SW480 (cell line): ENCODE data around the gene BBS4.

ENCODE experiments used
- DNase-seq: peaks from one replicate; pipeline ENCODE4 v3.0.0-alpha.2; 2016; ENCODE audit warnings: low spot score

Gene BBS4

DNA sequence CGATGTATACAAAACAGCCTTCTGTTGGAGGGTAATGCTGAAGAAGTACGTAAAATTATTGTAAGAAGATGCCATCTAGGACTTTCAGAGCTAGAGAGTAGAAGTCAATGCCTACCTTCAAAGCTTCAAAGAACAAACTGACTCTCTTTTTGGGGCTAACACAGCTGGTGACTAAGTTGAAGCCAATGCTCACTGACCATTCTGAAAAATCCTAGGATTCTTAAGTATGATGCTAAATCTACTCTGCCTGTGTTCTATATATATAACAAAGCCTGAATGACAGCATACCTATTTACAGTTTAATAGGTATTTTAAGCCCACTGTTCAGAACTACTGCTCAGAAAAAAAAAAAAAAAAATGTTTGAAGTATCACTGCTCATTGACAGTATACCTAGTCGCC, 78.6 kb downstream of the BBS4 start:
- DNase-seq, result no peak

DNA sequence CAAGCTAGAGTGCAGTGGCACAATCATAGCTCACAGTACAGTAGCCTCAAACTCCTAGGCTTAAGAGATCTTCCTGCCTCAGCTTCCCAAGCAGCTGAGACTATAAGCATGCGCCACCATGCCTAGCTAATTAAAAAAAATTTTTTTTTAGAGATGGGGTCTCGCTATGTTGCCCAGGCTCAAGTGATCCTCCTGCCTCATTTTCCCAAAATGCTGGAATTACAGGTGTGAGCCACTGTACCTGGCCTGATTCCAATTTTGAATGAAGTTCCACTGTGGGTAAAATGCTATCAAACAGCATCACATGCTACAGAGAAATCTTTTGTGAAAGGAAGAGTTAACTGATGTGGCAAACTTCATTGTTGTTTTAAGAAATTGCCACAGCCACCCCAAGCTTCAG, 80.0 kb downstream of the BBS4 start:
- no peak for DNase-seq

DNA sequence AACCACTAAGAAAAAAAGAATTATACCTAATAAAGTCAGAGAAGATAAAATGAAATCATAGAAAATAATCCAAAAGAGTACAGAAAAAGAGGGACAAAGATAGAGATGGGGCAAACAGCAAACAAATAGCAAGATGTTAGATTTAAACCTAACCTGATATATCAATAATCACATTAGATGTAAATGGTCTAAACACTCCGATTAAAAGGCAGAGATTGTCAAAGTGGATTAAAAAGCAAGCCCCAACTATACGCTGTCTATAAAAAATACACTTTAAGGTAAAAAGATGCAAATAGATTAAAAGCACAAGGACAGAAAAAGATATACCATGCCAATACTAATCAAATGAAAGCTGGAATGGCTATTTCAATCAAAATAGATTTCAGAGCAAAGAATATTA, 80.8 kb downstream of the BBS4 start:
- no peak for DNase-seq

DNA sequence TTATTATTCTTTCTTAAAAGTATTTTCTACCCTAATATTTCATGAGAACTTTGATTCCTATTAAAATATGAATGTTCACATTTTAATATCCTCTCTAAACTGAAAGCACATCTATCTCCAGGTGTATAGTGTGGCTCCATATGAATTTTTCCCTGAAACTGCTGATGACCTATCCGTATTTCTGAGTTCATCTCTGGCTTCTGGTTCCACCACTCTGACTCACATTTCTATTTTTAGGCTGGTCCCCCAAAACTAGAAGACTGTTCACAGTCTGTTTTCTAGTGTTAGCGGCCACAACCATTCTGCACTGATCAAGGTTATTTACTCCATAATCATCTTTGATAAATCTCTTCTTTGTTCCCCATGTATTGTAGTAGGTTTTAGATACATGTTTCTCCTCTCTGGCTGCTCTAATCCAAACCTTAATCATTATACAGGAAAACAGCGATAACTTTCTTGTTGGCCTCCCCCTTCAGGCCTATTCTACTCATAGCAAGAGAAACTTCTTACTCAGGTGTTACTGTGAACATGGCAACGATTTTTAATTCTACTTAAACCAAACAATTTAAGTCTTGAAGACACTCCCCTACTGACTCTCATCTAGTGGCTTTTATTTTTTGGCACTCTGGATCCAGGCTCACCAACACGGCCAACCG, 84.8 kb downstream of the BBS4 start:
- DNase-seq, result no peak

DNA sequence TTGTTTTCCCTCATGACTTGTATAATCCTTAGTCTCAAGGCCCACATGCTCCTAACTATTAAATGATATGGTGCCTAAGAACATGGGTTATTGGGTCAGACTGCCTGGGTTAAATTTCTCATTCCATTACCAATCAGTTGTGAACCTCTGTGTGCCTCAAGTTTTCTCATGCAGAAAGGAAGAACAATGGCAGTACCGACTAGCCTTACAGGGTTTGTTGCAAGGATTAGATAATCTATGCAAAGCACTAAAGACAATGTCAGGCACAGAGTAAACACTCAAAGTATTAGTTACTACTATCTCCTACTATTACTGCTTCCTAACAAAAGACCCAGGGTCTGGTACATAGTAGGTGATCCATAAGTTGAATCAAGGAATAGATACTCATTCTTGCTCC, 85.3 kb downstream of the BBS4 start:
- no peak for DNase-seq

DNA sequence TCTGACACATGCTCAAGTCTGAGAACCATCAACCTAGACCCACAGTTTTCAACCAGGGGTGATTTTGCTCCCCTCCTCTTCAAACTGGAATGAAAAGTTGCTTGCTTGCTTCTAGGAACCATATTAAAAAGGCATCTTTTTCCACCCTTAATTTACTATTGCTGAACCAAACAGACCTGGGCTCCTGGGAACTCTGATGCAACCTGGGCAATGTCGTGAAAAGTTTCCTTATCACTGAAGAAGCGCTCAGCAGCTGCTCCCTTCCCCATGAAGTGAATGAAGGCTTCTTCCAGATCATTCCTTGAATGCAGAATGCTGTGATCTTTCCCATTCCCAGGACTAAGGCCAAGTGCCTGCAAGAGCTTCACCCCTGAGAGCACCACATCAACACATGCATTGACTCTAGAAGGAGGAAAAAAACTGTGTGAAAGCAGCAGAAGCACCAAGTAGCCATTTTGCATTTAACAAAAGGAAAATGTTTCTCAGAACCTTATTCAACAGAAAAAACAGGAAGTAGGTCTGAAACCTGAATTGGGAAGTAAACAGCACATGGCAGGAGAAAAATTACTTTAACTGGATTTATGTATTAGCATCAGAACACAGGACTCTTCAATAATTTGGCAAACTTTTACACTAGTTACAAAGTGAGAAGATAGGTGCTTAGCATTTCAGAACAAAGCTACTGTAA, 88.8 kb downstream of the BBS4 start:
- DNase-seq, result no peak

DNA sequence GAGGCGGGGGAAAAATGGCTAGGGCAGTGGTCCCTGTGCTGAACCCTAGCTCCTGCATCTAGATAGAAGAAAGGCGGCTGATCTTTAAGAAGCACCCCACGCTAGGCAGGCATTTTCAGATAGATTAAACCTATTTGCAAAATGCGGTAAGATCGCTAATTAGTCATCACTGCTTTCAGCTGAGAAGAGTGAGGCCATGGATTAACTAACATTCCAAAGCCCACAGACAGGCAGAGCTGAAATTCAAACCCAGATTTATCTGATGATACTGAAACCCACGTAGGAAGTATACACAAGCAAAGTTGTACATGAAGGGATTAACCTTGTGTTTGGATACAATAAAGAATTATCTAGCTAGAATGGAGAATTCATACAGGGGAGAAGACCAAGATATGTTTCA, 92.8 kb downstream of the BBS4 start:
- no peak for DNase-seq

DNA sequence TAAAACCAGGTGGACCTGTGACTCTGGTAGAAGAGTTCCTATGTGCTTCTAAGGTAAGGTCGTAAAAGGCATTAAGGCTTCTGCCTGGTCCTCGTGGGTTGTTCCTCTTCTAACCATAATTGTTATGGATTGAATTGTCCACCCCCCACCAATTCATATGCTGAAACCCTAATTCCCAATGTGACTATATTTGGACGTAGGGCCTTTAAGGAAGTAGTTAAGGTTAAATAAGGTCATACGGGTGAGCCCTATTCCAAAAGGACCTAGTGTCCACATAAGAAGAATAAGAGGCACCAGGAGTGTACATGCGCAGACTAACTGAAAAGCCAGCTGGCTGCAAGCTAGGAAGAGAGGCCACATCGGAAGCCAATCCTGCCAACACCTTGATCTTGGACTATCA, 95.6 kb downstream of the BBS4 start:
- no peak for DNase-seq

DNA sequence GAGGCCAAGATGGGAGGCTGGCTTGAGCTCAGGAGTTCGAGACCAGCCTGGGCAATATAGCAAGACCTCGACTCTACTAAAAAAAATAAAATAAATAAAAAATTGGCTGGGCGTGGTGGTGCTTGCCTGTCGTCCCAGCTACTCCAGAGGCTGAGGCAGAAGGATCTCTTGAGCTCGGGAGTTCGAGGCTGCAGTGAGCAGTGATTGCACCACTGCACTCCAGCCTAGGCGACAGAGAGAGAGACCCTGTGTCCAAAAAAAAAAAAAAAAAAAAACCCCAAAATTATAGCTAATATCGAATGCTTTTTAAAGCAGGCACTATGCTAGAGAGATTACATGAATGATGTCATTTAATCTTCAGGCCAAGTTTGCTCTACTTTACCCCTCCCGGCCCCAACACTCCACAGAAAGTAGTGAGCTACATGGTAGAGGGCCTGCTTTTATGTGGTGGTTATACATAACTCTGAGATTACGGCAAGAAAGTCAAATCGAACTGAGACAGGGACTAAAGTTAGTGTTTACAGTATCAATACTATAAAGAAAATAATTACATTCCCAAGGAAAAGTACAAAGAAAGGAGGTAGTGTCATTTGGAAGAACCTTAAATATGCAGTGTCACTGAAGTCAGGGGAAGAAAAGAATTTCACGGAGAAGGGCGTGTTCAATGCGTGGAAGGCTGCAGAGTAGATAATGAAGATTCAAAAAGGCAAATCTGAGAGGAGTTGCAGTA, 96.4 kb downstream of the BBS4 start:
- DNase-seq, result no peak

DNA sequence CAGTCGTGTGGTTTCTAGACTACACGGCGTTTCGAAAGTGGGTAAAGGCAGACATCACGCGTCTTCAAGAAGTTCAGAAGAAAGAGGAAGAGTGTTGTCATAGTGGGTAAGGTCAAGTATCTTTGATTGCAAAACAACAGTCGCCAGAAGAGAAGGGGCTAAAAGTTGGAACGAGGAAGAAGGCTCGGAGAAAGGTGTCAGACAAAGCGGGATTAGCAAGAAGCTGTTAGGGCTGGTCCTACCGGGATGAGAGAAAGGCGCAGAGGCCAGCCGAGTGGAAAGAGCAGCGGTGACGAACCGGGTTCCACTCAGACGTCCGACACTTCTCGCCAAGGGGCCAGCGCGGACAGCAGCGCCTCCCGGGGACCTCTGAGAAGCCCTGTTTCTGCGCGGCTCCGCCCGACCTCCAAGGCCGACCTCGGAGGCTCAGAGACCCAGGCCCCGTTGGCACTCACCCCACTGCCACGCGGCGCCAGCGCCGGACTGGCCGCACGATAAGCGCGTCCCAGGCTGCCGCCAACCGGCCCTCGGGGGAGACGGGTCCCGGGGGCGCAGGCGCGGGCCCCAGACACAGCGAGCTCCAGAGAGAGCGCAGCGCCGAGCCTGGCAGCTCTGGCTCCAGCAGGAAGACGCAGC, 97.1 kb downstream of the BBS4 start:
- peak; percentile 17 for DNase-seq

DNA sequence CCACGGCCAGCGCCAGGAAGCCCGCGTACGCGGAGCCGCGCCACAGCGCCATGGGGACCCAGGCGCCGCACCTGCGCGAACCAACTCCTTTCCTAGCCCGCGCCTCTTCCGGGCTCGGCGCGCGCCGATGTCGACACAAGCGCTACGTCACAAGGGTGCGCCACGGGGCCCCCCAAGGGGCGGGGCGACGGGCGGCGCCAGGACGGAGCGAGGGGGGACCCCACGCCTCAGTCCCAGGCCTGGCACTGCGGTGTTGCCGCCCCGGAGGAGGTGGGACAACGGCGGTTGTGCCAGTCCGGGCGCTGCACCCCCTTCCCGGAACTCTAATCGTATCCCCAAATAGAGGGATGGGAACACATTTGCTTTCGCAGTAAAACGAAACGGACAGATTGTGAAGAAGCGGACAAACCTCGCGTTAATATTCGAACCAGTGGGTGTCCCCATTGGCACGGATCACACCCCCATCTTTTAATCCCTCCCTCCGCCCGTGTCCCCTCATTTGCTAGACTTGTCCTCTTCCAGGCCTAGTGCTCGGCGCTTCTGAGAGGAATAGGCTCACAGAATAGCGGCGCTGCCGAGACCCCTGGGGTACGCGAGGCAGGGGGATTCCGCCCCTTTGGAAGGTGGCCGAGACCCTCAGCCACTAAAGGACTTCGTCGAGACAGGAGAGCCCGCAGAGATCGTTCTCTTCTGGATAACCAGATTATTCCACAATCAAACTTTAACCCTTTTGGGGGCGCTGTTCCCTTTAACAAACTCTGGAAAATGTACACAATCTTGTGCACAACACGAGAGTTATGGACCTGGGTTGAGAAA, 97.8 kb downstream of the BBS4 start, which contains the start of gene ADPGK:
TSS of gene ADPGK (minus strand) at position 119 of the 816 bp plus-strand sequence. CDS start at position 52, 67 bp downstream.
- DNase-seq, result peak; percentile 88

DNA sequence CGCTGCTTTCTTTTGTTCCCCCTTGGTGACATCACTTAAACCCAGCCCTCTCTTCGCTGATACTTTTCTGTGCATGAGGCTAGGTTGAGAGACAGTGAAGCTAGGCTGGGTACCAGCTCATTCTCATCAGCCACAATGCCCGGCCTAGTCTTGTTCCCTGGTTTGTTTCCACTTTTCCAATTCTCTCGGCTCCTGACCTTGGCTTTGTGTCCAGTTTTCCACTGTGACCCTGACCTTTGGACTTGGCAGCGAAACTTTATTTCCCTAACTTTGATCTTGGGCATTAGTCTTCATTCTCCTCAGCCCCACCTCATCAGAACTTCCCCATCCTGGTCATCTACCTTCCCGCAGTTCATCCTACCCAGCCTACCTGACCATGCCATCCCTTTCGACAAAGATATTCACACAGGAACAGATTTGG, 98.5 kb downstream of the BBS4 start:
- DNase-seq, result no peak

DNA sequence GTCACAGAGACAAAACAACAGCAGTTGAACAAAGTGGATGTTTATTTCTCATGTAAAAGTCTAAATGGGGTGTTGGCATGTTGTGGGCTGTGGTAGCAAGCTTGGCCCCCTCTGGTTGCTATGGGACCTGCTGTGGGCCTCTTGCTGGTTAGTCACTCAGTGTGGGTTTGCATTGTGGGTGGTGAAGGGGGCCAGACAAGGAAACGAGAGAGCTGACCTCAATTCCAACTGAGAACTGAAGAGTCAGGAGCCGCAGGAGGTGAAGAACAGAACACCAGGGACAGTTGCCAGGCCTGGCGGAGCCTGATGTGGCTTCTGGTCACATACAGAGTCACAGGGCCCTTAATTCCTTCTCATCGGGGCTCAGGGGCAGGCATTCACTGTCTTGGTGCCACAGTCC, 99.4 kb downstream of the BBS4 start:
- DNase-seq, result no peak

DNA sequence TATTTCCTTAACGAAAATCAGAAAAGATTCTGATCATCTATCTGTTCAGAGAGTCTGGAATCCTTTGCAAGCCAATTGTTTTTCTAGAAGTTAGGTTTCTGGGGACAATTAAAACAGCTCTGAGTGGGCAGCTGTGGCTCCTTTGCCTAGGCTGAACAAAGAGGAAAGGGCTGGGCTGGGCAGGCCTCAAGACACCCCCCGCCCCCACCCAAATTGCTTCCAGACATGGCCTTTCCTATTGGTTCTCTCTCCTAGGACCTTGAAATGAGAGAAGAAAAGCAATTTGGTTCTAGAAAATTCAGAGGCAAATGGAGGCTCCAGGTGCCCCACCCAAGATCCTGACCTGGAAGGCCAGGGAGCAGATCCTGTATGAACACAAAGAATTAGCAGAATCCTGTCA, 99.8 kb downstream of the BBS4 start:
- DNase-seq, result no peak

DNA sequence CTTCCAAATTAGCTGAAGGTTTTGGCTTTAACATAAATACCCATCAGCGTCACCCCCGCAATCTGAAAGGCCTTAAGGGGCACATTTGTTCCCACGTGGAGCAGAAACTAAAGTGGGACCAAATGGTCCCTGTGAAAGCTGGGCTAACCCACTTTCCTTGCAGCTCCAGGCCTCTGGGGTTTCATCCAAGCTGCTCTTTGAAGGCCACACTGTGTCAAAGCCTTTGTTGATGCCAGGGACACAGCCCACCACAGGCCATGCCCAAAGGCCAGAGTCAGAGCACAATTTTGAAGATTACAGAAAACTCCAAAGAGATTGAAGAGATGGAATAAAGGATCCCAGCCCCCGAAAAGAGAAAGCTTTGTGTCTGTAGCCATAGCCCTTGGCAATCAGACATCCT, 100.2 kb downstream of the BBS4 start:
- no peak for DNase-seq

DNA sequence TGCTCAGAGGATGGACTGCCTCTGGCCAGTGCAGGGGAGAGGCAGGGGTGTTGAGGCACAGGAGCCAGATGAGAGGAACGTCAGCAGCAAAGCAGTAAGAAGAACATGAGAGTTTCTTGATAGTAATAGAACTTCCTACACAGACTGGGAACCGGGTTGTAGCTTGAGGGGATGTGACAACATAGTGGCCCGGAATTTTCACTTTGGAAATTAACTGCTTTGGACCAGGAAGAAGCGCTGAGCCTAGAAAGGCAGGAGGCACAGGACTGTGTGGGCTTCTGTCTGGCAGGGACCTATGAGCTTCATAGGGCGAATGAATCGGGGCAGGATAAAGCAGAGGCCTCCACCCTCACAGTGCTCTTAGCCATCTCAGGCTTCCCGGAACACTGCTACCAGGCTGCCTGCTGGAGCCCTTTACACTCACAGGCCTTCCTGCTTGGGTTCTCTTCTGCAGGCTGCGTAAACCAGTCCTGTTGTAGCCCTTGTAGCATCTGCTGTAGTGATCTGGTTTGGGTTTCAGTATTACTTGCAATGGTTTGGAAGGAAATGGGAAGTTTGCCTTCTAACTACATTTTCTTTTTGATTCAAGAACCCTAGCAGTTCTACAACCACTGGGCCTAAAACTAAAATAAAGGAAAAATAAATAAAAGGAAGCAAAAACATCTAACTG, 100.8 kb downstream of the BBS4 start:
- DNase-seq, result no peak

DNA sequence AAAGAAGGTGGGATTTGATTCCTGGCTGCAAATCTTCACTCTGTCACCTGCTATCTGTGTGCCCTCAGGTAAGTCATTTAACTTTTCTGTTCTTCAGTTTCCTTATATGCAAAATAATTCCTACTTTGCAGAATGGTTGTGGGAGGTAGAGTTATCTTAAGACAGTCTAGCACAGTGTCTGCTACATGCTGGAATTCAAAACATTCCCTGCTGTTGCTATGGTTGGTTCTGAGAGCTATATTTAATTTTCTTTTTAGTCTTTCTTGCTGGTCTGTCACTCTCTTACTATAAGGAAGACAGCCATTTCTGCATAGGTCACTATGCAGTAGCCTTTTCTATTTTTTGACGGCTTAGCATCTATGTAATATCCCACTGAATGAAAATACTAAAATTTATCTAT, 101.5 kb downstream of the BBS4 start:
- DNase-seq, result no peak
